ENCODE results near the gene MCMBP.
"Not testable (repeated sequence)": the region's sequence is repeated elsewhere in the genome, so short reads cannot be mapped to it uniquely, and the experiment has no call there.

Gene MCMBP

GRCh38 chr10:119872610-119872859 lies at the start of gene MCMBP:
MCMBP (minus strand) TSS chr10:119872843; CDS start chr10:119872584, 259 bp downstream.
- no peak for DNase-seq

DNA sequence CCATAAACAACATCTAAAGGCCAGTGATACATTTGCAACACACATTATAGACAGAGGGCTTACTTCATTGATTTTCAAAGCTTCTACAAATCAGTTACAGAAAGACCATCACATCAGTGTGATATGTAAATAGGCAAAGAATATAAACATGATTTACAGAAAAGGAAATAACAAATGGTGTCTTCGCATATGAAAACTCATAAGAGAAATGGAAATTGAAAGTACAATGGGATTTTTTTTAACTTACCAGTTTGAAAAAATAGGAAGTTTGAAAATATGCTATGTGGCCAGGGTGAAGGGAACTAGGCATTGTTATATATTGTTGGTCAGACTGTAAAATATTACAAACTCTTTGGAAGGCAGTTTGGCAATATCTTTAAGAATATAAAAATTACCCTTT lies 47.2 kb upstream of the MCMBP start:
- DNase-seq, result peak; percentile 83

DNA sequence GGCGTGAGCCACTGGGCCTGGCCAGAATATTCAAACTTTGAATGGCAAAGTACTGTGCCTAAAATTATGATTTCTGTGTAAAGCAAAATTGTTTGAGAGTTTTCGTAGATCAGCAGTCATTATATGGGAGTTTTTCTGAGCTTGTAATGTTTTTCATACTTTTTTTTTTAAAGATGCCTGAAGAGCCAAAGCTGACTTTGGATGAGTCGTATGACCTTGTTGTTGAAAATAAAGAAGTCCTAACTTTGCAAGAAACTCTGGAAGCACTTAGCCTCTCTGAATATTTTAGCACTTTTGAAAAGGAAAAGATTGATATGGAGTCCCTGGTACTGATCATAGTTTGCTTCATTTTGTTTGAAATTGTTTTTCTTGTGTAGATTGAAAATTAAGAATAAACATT lies 46.6 kb upstream of the MCMBP start:
- peak; percentile 28 for DNase-seq

GRCh38 chr10:119917777-119918176 lies 45.1 kb upstream of the MCMBP start:
- peak; percentile 16 for DNase-seq

- DNase-seq, result no peak
Observed at GRCh38 chr10:119910689-119911088, 38.0 kb upstream of the MCMBP start.

- DNase-seq, result no peak
Observed at GRCh38 chr10:119908166-119908565, 35.5 kb upstream of the MCMBP start.

DNA sequence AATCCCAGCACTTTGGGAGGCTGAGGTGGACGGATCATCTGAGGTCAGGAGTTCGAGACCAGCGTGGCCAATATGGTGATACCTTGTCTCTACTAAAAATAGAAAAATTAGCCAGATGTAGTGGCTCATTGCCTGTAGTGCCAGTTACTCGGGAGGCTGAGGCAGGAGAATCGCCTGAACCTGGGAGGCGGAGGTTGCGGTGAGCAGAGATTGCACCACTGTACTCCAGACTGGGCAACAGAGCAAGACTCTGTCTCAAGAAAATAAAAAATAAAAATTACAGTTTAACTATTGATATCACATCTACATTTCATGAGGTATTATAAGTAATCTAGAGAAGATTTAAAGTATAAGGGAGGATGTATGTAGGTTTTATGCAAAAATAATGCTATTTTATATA lies 35.1 kb upstream of the MCMBP start:
- DNase-seq, result not testable (repeated sequence)

GRCh38 chr10:119903946-119904666 lies 31.5 kb upstream of the MCMBP start:
- no peak for DNase-seq

DNA sequence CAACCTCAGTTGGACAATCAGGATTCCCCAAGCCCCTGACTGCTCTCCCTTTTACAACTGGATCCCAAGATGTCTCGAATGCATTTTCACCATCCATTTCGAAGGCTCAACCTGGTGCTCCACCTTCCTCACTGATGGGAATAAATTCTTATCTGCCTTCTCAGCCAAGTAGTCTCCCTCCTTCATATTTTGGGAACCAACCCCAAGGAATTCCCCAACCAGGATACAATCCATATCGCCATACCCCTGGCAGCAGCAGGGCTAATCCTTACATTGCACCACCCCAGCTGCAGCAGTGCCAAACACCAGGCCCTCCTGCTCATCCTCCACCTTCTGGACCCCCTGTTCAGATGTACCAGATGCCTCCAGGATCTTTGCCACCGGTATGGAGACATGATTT lies 25.9 kb upstream of the MCMBP start:
- DNase-seq, result no peak

GRCh38 chr10:119896937-119897770 lies 24.5 kb upstream of the MCMBP start:
- no peak for DNase-seq

- peak; percentile 66 for DNase-seq
Observed at GRCh38 chr10:119896061-119896655, 23.5 kb upstream of the MCMBP start.

DNA sequence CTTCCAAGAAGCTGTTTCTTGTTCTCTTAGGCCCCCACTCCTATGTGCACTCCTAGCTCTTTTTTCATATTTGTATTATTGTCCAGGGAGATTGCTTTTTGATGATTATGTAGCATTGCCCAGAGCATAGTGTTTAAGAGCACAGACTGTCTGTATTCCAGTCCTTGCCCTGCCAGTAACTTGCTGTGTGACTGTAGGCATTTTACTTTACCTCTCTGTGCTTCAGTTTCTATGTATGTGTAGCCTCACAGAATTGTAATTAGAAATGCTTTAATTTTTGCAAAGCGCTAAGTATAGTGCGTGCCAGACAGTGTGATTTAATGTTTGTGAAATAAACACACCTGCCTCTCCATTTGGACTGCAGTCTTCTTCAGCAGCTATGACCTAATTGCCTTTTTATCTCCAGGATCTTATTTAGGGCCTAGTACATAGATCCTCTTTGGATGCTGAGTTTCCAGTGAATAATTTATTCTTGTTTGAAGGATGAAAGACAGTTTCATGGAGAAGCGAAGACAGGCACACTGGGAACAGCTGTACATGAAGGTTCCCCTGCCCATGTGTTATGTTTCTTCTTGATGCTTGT lies 21.3 kb upstream of the MCMBP start:
- DNase-seq, result no peak

DNA sequence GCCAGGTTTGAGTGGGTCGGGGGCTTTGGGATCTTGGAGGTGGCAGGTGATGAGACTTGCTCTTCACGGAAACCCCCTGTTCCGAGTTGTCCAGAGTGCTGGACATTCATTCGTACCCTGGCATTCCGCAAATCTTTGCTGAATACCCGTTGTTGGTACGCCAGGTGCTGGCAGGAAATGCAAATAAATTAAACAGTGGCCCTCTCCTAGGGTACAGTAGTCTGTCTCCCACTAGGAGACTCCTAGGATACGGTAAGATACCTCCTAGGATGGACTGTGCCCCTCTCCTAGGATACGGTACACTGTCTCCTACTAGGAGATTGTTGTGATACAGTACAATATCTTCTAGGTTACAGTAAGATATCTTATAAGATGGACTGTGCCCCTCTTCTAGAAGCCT lies 20.4 kb upstream of the MCMBP start:
- no peak for DNase-seq

- peak; percentile 97 for DNase-seq
Observed at GRCh38 chr10:119892188-119893065, 19.8 kb upstream of the MCMBP start, which contains the start of gene SEC23IP. SEC23IP (plus strand) TSS chr10:119892730; CDS start chr10:119892783, 53 bp downstream.

- DNase-seq, result not testable (repeated sequence)
Observed at GRCh38 chr10:119891849-119892187, 19.2 kb upstream of the MCMBP start.

DNA sequence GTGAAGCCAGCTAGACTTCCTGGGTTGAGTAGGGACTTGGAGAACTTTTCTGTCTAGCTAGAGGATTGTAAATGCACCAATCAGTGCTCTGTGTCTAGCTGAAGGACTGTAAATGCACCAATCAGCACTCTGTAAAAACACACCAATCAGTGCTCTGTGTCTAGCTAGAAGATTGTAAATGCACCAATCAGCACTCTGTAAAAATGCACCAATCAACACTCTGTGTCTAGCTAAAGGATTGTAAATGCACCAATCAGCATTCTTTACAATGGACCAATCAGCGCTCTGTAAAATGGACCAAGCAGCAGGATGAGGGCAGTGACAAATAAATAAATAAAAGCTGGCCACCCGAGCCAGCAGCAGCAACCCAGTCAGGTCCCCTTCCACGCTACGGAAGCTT lies 17.7 kb upstream of the MCMBP start:
- not testable (repeated sequence) for DNase-seq

GRCh38 chr10:119889201-119889600 lies 16.6 kb upstream of the MCMBP start:
- peak; percentile 22 for DNase-seq

DNA sequence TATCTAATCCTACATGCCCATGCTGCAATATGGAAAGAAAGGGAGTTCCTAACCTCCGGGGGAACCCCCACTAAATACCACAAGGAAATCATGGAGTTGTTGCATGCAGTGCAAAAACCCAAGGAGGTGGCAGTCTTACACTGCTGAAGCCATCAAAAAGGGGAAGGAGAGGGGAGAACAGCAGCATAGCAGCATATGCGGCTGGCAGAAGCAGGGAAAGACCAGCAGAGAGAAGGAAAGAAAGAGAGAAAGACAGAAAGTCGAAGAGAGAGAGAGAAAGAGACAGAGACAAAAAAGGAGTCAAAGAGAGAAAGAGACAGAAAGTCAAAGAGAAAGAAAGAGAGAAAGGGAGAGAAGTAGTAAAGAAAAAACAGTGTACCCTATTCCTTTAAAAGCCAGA lies 16.1 kb upstream of the MCMBP start:
- peak; percentile 42 for DNase-seq

DNA sequence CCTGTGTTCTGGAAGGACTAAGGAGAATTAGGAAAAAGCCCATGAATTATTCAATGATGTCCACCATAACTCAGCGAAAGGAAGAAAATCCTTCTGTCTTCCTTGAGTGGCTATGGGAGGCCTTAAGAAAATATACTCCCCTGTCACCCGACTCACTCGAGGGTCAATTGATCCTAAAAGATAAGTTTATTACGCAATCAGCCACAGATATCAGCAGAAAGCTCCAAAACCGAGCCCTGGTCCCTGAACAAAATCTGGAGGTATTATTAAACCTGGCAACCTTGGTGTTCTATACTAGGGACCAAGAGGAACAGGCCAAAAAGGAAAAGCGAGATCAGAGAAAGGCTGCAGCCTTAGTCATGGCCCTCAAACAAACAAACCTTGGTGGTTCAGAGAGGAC lies 13.4 kb upstream of the MCMBP start:
- not testable (repeated sequence) for DNase-seq

DNA sequence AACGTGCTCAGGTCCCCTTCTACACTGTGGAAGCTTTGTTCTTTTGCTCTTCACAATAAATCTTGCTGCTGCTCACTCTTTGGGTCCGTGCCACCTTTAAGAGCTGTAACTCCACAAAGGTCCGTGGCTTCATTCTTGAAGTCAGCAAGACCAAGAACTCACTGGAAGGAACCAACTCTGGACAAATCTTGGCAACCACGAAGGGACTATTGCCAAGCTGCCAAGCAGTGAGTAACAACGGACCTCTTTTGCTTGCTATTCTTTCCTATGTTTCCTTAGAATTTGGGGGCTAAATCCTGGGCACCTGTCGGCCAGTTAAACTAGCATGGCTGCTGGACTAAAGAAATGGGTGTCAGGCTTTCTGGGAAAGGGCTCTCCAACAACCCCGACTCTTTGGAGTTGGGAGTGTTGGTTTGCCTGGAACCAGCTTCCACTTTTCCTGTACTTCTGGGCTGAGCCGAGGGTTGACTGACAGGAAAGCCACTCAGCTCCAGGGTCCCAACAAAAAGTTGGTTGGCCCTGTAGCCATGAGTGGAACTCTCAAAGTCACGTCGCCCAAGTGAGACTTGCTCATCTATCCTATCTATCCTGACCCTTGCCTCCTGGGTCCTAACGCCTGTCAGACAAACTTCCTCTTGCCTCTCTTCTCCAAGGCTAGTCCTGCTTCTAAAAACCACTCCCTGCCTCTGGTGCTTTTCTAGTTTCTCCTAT lies 11.4 kb upstream of the MCMBP start:
- DNase-seq, result not testable (repeated sequence)

DNA sequence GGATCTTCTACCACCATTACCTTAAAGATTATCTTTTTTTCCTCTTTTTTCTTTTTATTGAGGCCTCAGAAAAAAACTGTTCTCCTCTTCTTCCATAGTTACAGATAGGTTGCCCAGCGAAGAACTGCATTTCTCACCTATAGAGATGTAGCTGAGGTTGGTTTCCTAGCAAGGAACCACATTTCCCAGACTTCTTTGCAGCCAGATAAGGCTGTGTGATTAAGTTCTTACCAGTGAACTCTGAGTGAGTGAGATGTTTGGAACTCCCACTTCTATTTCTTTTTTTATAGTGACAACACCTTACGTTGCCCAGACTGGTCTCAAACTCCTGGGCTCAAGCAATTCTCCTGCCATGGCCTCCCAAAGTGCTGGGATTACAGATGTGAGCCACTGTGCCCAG lies 5.9 kb upstream of the MCMBP start:
- DNase-seq, result no peak
